ENCODE data around the gene RND1.
"Not testable (repeated sequence)": the region's sequence is repeated elsewhere in the genome, so short reads cannot be mapped to it uniquely, and the experiment has no call there.

The RND1 gene

GRCh38 chr12:48866052-48866711 lies 512 bp upstream of the RND1 start:
- DNase-seq = no peak

- DNase-seq = no peak
Measured at GRCh38 chr12:48863291-48863690, 2.4 kb downstream of the RND1 start.

- no peak for DNase-seq
Measured at GRCh38 chr12:48862760-48863159, 2.9 kb downstream of the RND1 start.

- no peak for DNase-seq
Measured at GRCh38 chr12:48861111-48861510, 4.6 kb downstream of the RND1 start.

- not testable (repeated sequence) for DNase-seq
Measured at GRCh38 chr12:48860236-48860635, 5.4 kb downstream of the RND1 start.

GRCh38 chr12:48859607-48860006 lies 6.1 kb downstream of the RND1 start:
- DNase-seq = no peak

GRCh38 chr12:48858043-48858442 lies 7.6 kb downstream of the RND1 start:
- no peak for DNase-seq

GRCh38 chr12:48857278-48857994 lies 8.2 kb downstream of the RND1 start:
- DNase-seq = no peak

GRCh38 chr12:48856379-48856778 lies 9.3 kb downstream of the RND1 start:
- no peak for DNase-seq

- not testable (repeated sequence) for DNase-seq
Measured at GRCh38 chr12:48854932-48855331, 10.7 kb downstream of the RND1 start.

- DNase-seq = no peak
Measured at GRCh38 chr12:48854488-48854887, 11.2 kb downstream of the RND1 start.

- DNase-seq = peak; percentile 91
Measured at GRCh38 chr12:48852734-48853688, 12.7 kb downstream of the RND1 start.

- peak; percentile 95 for DNase-seq
Measured at GRCh38 chr12:48851883-48852733, 13.6 kb downstream of the RND1 start, which contains the start of gene DDX23. Gene DDX23, minus strand, starts transcription at chr12:48852163. Its CDS starts 6,381 bp downstream, at chr12:48845782.

GRCh38 chr12:48842021-48842420 lies 23.6 kb downstream of the RND1 start:
- not testable (repeated sequence) for DNase-seq

- DNase-seq = no peak
Measured at GRCh38 chr12:48838048-48838447, 27.6 kb downstream of the RND1 start.

- DNase-seq = no peak
Measured at GRCh38 chr12:48832321-48833060, 33.2 kb downstream of the RND1 start.

- DNase-seq = no peak
Measured at GRCh38 chr12:48831257-48831656, 34.4 kb downstream of the RND1 start.

GRCh38 chr12:48828841-48829575 lies 36.7 kb downstream of the RND1 start:
- DNase-seq = no peak

- no peak for DNase-seq
Measured at GRCh38 chr12:48828293-48828692, 37.4 kb downstream of the RND1 start.

GRCh38 chr12:48827513-48828096 lies 38.1 kb downstream of the RND1 start:
- no peak for DNase-seq

Measured in RPMI8226 (cell line).